Mesodermal cell (in vitro differentiated cells): ENCODE measurements around the gene LMAN2L.

Experiments
- H3K27ac ChIP-seq: 2 replicates; pipeline ENCODE4 v1.7.0; 2013; ENCODE audit warnings: mild to moderate bottlenecking, low read depth, low read length, moderate library complexity; ENCODE audit not compliant: severe bottlenecking
- H3K36me3 ChIP-seq: 2 replicates; pipeline ENCODE4 v1.7.1; 2013; ENCODE audit warnings: mild to moderate bottlenecking, low read length, moderate library complexity; ENCODE audit not compliant: control insufficient read depth, insufficient read depth
- H3K4me1 ChIP-seq: one replicate; pipeline ENCODE4 v1.7.1; 2013; ENCODE audit warnings: mild to moderate bottlenecking, low read length; ENCODE audit not compliant: insufficient read depth, control insufficient read depth, poor library complexity, severe bottlenecking
- H3K4me3 ChIP-seq: 2 replicates; pipeline ENCODE4 v1.7.0; 2013; ENCODE audit warnings: low read length, control low read depth, mild to moderate bottlenecking; ENCODE audit not compliant: insufficient read depth, poor library complexity, severe bottlenecking; ENCODE audit errors: extremely low read depth
- H3K9me3 ChIP-seq: 2 replicates; pipeline ENCODE4 v1.7.1; 2013; ENCODE audit warnings: mild to moderate bottlenecking, low read length, moderate library complexity; ENCODE audit not compliant: control insufficient read depth
- WGBS, 2 experiments: methylation state at CpG; one replicate each; pipeline ENCODE4 v1.1.5; 2013; ENCODE audit warnings: missing lambda C conversion rate in 2 of 2; ENCODE audit not compliant: insufficient coverage in 2 of 2; 5-methylcytosine and 5-hydroxymethylcytosine counted together

LMAN2L gene

GRCh38 chr2:96664366-96664925, 75.4 kb downstream of the LMAN2L start:
- no peaks in the 10 kb centered on the region for H3K9me3 ChIP-seq
- peak overlapping the region; percentile 19 for H3K27ac ChIP-seq
- H3K36me3 ChIP-seq = no peaks in the 10 kb centered on the region
- 73% methylated on average over 2 of the region's 3 CpGs; no CpG with 5 or more reads in 1 of the 2 experiments for WGBS, 2 experiments
- H3K4me1 ChIP-seq = no peaks in the 10 kb centered on the region
- no peak overlapping the region for H3K4me3 ChIP-seq

- no peaks in the 10 kb centered on the region for H3K4me1 ChIP-seq
- WGBS, 2 experiments = 79 to 88% methylated on average over 7 of the region's 7 CpGs
- H3K36me3 ChIP-seq = no peaks in the 10 kb centered on the region
Measured at GRCh38 chr2:96663829-96664228, 76.0 kb downstream of the LMAN2L start.

GRCh38 chr2:96663177-96663576, 76.7 kb downstream of the LMAN2L start:
- H3K36me3 ChIP-seq = no peaks in the 10 kb centered on the region
- H3K27ac ChIP-seq = no peak overlapping the region
- no peaks in the 10 kb centered on the region for H3K4me1 ChIP-seq
- H3K9me3 ChIP-seq = no peaks in the 10 kb centered on the region
- 93 to 100% methylated on average over 2 of the region's 5 CpGs for WGBS, 2 experiments
- no peak overlapping the region for H3K4me3 ChIP-seq

More at GRCh38 chr2:96663829-96664228, 76.0 kb downstream of the LMAN2L start:
- Histone ChIP-seq H3K4me3 (no peak overlapping the region), H3K9me3 (no peaks in the 10 kb centered on the region), H3K27ac (no peak overlapping the region)

- H3K27ac ChIP-seq = no peak overlapping the region
- no peak overlapping the region for H3K4me3 ChIP-seq
- H3K4me1 ChIP-seq = no peaks in the 10 kb centered on the region
- no peaks in the 10 kb centered on the region for H3K9me3 ChIP-seq
- no peaks in the 10 kb centered on the region for H3K36me3 ChIP-seq
- WGBS, 2 experiments = 88 to 97% methylated on average over 7 to 8 of the region's 9 CpGs
Measured at GRCh38 chr2:96662360-96662759, 77.5 kb downstream of the LMAN2L start.

GRCh38 chr2:96661324-96661723, 78.5 kb downstream of the LMAN2L start:
- no peak overlapping the region for H3K4me3 ChIP-seq
- H3K27ac ChIP-seq = no peak overlapping the region
- no peaks in the 10 kb centered on the region for H3K36me3 ChIP-seq
- H3K9me3 ChIP-seq = no peaks in the 10 kb centered on the region
- H3K4me1 ChIP-seq = no peaks in the 10 kb centered on the region
- WGBS, 2 experiments = 94 to 98% methylated on average over 4 to 6 of the region's 6 CpGs

- H3K27ac ChIP-seq = no peak overlapping the region
- H3K4me3 ChIP-seq = no peak overlapping the region
- no peaks in the 10 kb centered on the region for H3K36me3 ChIP-seq
- no peaks in the 10 kb centered on the region for H3K9me3 ChIP-seq
- H3K4me1 ChIP-seq = no peaks in the 10 kb centered on the region
Measured at GRCh38 chr2:96656540-96656939, 83.3 kb downstream of the LMAN2L start.
